T-helper 9 cell (primary cell): ENCODE measurements around the gene TRAF3IP3.

Source experiments
- DNase-seq: peaks from one replicate; pipeline ENCODE4 v3.0.0-alpha.2; 2020
- total RNA-seq, 2 donors: gene quantifications; one replicate each; lab custom pipeline; 2026; lab: John Stamatoyannopoulos, UW

TRAF3IP3 gene
- 181 to 335 reads per million in 2 donors for total RNA-seq

- DNase-seq, result peak; percentile 55
These were observed at the start of gene TRAF3IP3 for GRCh38 chr1:209755926-209756614. Gene TRAF3IP3, plus strand, starts transcription at chr1:209756053. Its CDS starts 3,987 bp downstream, at chr1:209760040.

GRCh38 chr1:209706622-209707021 is 49.2 kb upstream of the TRAF3IP3 start:
- DNase-seq, result no peak

- no peak for DNase-seq
These were observed 48.5 kb upstream of the TRAF3IP3 start for GRCh38 chr1:209707308-209707707.

- no peak for DNase-seq
These were observed 47.6 kb upstream of the TRAF3IP3 start for GRCh38 chr1:209708297-209708696.

GRCh38 chr1:209710093-209710492 is 45.8 kb upstream of the TRAF3IP3 start:
- no peak for DNase-seq

GRCh38 chr1:209710847-209711246 is 45.0 kb upstream of the TRAF3IP3 start:
- no peak for DNase-seq

- no peak for DNase-seq
These were observed 41.5 kb upstream of the TRAF3IP3 start for GRCh38 chr1:209714338-209714737.

GRCh38 chr1:209715314-209715713 is 40.5 kb upstream of the TRAF3IP3 start:
- no peak for DNase-seq

- DNase-seq, result no peak
These were observed 38.0 kb upstream of the TRAF3IP3 start for GRCh38 chr1:209717818-209718217.

- no peak for DNase-seq
These were observed 35.5 kb upstream of the TRAF3IP3 start for GRCh38 chr1:209720326-209720725.

GRCh38 chr1:209720826-209721225 is 35.0 kb upstream of the TRAF3IP3 start:
- no peak for DNase-seq

- no peak for DNase-seq
These were observed 34.5 kb upstream of the TRAF3IP3 start for GRCh38 chr1:209721323-209721722.

- no peak for DNase-seq
These were observed 32.6 kb upstream of the TRAF3IP3 start for GRCh38 chr1:209723265-209723664.

GRCh38 chr1:209723756-209724693 is 31.8 kb upstream of the TRAF3IP3 start:
- DNase-seq, result no peak

GRCh38 chr1:209727286-209727685 is 28.6 kb upstream of the TRAF3IP3 start:
- DNase-seq, result no peak

GRCh38 chr1:209727785-209728184 is 28.1 kb upstream of the TRAF3IP3 start:
- DNase-seq, result no peak

GRCh38 chr1:209728466-209728865 is 27.4 kb upstream of the TRAF3IP3 start:
- DNase-seq, result no peak

GRCh38 chr1:209729436-209729835 is 26.4 kb upstream of the TRAF3IP3 start:
- no peak for DNase-seq

GRCh38 chr1:209732725-209733124 is 23.1 kb upstream of the TRAF3IP3 start:
- DNase-seq, result no peak

GRCh38 chr1:209733409-209734192 is 22.3 kb upstream of the TRAF3IP3 start:
- DNase-seq, result no peak

GRCh38 chr1:209736490-209737117 is 19.2 kb upstream of the TRAF3IP3 start:
- no peak for DNase-seq

GRCh38 chr1:209737118-209737505 is 18.7 kb upstream of the TRAF3IP3 start:
- DNase-seq, result no peak

- DNase-seq, result no peak
These were observed 17.6 kb upstream of the TRAF3IP3 start for GRCh38 chr1:209738270-209738669.
